HG02623 (cell line): Measurements from ENCODE around the gene MT1A.
A peak's percentile ranks its signal among the peaks of the same experiment; 100 is the strongest.

Source experiments
- ATAC-seq: cut with Tn5 transposase; IDR thresholded peaks from one replicate; pipeline ENCODE4 v1.9.1; 2021; ENCODE audit warnings: moderate library complexity; ENCODE audit not compliant: unreplicated experiment

The MT1A gene

GRCh38 chr16:56630134-56630533 lies 8.3 kb upstream of the MT1A start:
- ATAC-seq, result no peak

GRCh38 chr16:56631197-56631596 lies 7.3 kb upstream of the MT1A start:
- ATAC-seq, result no peak

- no peak for ATAC-seq
Measured at GRCh38 chr16:56631832-56632155, 6.7 kb upstream of the MT1A start.

GRCh38 chr16:56632156-56632847 lies 6.2 kb upstream of the MT1A start, which contains the start of gene MT1M:
Gene MT1M (plus strand): TSS chr16:56632659. CDS start chr16:56632732, 73 bp downstream.
- ATAC-seq, result no peak

- no peak for ATAC-seq
Measured at GRCh38 chr16:56632848-56633365, 5.6 kb upstream of the MT1A start.

GRCh38 chr16:56633535-56633934 lies 4.9 kb upstream of the MT1A start:
- no peak for ATAC-seq

- no peak for ATAC-seq
Measured at GRCh38 chr16:56634715-56635440, 3.6 kb upstream of the MT1A start.

GRCh38 chr16:56635441-56635967 lies 3.0 kb upstream of the MT1A start:
- no peak for ATAC-seq

GRCh38 chr16:56636616-56637413 lies 1.7 kb upstream of the MT1A start:
- ATAC-seq, result no peak

GRCh38 chr16:56639045-56639444 lies 579 bp downstream of the MT1A start:
- ATAC-seq, result no peak

GRCh38 chr16:56640076-56640475 lies 1.6 kb downstream of the MT1A start:
- ATAC-seq, result no peak

GRCh38 chr16:56641166-56641565 lies 2.7 kb downstream of the MT1A start:
- ATAC-seq, result no peak

GRCh38 chr16:56643080-56643778 lies 4.8 kb downstream of the MT1A start:
- ATAC-seq, result peak; percentile 47

- no peak for ATAC-seq
Measured at GRCh38 chr16:56643833-56644232, 5.4 kb downstream of the MT1A start.

GRCh38 chr16:56645311-56645710 lies 6.8 kb downstream of the MT1A start:
- ATAC-seq, result no peak

- ATAC-seq, result no peak
Measured at GRCh38 chr16:56645838-56646237, 7.4 kb downstream of the MT1A start.

GRCh38 chr16:56647641-56648431 lies 9.4 kb downstream of the MT1A start:
- no peak for ATAC-seq

- no peak for ATAC-seq
Measured at GRCh38 chr16:56649271-56649670, 10.8 kb downstream of the MT1A start.

- no peak for ATAC-seq
Measured at GRCh38 chr16:56649820-56650219, 11.4 kb downstream of the MT1A start.

- no peak for ATAC-seq
Measured at GRCh38 chr16:56651586-56651985, 13.1 kb downstream of the MT1A start, which contains the start of gene MT1B. Gene MT1B (plus strand): TSS chr16:56651886. CDS start chr16:56651954, 68 bp downstream.
